Activated T-helper 9 cell treated with anti-CD3 and anti-CD28 coated beads, Interleukin-2, amount 50 U/mL, for 16 hours (primary cell): ENCODE results near the gene TEX2.
A peak's percentile ranks its signal among the peaks of the same experiment; 100 is the strongest.

Experiments
- DNase-seq: peaks from one replicate; pipeline ENCODE4 v3.0.0-alpha.2; 2020; ENCODE audit warnings: low read depth

TEX2 gene, protein sequence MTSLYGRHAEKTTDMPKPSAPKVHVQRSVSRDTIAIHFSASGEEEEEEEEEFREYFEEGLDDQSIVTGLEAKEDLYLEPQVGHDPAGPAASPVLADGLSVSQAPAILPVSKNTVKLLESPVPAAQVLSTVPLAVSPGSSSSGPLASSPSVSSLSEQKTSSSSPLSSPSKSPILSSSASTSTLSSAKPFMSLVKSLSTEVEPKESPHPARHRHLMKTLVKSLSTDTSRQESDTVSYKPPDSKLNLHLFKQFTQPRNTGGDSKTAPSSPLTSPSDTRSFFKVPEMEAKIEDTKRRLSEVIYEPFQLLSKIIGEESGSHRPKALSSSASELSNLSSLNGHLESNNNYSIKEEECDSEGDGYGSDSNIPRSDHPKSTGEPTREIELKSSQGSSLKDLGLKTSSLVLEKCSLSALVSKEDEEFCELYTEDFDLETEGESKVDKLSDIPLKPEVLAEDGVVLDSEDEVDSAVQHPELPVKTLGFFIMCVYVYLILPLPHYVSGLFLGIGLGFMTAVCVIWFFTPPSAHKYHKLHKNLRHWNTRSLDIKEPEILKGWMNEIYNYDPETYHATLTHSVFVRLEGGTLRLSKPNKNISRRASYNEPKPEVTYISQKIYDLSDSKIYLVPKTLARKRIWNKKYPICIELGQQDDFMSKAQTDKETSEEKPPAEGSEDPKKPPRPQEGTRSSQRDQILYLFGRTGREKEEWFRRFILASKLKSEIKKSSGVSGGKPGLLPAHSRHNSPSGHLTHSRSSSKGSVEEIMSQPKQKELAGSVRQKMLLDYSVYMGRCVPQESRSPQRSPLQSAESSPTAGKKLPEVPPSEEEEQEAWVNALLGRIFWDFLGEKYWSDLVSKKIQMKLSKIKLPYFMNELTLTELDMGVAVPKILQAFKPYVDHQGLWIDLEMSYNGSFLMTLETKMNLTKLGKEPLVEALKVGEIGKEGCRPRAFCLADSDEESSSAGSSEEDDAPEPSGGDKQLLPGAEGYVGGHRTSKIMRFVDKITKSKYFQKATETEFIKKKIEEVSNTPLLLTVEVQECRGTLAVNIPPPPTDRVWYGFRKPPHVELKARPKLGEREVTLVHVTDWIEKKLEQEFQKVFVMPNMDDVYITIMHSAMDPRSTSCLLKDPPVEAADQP

DNA sequence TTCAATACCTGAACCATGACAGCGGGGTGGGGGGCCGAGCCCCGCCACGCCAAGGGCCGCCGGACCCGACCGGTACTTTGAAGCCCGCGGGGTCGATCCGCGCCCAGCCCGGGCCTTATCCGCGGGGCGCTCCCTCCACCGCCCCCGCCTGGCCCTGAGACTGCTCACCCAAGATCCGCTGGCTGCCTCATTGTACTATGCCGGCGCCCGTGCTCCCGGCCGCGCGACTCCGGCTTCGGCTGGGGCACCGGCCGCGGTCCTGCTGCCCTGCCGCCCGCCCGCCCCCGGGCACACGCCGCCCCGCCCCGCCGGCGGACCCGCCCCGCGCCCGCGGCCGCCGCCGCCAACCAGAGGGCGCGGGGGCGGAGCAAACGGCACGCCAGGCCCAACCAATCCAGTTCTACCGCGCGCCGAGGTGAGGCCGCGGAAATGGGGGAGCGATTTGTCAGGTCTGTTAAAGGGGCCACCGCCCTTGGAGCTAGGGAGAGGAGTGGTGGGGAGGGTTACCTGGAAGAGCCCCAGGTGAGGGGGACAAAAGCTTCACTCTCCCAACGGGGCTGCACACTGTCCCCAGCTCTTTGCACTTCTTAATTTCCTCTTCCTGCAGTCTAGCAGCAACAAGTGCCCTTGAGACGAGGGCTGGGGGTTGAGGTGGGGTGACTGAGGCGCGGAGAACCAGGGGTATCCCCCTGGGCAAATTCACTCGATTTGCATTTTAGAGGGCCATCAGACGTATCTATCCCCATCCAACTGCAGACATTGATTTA is at the start of gene TEX2:
Gene TEX2 (minus strand): TSS at position 261 of the 767 bp plus-strand sequence. CDS start 49,043 bp downstream, outside the sequence.
- DNase-seq: peak; percentile 86

DNA sequence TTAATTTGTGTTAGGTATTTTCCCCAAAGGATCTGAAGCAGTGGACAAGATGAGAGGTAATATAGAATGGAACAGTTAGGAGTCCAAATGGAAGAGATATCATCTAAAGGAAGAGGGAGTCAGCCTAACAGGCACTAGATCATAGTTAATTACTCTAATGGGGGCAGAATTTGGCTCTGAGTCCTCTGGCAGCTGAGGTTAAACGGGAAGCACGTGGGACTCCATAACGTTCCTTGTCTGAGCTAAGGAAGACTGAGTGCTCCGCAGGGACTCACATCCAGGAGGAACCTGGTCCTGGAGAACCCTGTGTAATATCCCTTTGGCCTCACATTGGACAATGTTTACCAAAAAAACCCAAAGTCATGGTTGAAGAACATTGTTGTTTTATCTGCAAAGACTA is 46.6 kb upstream of the TEX2 start:
- no peak for DNase-seq

DNA sequence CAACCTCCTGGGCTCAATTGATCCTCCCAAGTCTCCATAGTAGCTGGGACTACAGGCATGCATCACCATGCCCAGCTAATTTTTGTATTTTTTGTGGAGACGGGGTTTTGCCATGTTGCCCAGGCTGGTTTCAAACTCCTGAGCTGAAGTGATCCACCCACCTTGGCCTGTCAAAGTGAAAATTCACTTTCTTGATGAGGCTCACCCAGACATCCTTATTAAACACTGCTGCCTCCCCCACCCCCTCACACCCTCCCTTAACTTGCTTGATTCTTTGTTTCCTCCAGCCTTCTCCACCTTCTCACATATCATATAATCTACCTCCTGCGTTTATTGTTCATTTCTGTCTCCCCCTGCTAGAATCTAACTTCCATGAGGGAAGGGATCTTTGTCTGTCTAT is 46.0 kb upstream of the TEX2 start:
- DNase-seq: no peak

DNA sequence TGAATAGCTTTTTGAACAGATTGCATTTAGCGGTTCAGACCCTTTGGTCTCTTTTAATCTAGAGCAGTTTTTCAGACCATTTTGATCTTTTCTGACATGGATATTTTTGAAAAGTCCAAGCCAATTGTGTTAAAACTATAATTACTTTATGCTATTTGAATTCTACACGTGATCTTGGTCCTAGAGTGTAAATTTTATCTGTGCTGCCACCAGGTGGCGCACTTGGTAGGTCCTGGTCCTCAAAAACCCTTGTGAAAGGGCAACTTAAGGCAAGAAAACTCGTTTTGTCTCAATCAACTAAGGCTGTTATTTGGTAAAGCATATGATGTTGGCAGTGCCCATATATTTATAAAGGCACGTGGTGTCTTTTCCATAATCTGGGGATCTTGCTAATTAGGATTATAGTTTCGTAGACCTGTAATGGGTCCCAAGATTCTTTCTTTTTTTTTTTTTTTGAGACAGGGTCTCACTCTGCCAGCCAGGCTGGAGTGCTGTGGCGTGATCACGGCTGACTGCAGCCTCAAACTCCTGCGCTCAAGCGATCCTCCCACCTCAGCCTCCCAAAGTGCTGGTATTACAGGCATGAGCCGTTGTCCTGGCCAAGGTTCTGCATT is 43.9 kb upstream of the TEX2 start:
- DNase-seq: peak; percentile 48

DNA sequence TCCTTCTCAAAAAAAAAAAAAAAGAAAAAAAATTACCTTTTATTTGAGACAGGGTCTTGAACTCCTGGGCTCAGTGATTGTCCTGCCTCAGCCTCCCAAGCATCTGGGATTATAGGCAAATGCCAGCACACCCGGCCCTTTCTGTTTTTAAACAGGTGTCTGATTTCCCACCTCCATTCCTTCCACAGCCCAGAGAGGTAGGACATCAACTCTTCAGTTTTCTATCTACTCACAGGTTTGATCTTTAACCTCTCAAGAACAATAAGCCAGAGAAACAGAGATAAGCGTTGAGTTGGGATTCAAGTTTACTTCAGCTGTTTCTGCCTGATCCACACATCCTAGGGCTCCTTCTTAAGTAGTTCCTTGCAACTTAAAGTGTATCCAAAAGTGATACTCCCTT is 41.5 kb upstream of the TEX2 start:
- DNase-seq: no peak

DNA sequence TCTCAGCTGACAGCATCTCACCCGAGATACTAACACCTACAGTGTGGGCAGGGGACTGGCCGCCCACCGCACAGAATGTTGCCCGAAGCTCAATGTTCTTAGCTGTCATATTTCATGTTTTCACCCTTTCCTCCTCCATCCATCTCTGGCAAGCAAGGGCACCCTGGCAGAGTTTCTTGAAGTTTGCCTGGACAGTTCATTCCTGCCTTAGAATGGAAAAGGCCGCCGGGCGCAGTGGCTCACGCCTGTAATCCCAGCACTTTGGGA is 37.6 kb upstream of the TEX2 start:
- DNase-seq: no peak

DNA sequence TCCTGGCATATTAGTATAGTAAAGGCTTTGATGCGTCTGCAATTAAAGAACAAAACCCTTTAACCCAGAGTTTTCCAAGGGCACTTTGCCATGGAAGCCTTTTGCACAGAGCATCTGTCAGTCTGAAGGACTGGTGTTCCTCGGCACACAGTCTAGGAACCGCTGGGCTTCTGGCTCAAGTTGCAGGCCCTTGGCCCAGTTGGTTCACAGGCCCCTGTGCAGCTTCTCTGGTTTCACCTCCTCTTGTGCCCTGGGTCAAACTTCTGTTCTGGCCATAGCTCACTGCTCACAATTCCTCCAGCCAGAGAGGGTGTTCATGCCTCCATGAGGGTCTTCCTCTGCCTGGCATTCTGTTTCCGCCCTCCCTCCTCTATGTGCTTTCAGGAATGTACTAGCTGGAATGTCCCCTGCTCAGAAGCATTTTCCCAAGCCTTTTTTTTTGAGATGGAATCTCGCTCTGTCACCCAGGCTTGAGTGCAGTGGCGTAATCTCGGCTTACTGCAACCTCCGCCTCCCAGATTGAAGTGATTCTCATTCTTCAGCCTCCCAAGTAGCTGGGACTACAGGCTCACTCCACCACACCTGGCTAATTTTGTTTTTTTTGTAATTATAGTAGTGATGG is 34.5 kb upstream of the TEX2 start:
- no peak for DNase-seq

DNA sequence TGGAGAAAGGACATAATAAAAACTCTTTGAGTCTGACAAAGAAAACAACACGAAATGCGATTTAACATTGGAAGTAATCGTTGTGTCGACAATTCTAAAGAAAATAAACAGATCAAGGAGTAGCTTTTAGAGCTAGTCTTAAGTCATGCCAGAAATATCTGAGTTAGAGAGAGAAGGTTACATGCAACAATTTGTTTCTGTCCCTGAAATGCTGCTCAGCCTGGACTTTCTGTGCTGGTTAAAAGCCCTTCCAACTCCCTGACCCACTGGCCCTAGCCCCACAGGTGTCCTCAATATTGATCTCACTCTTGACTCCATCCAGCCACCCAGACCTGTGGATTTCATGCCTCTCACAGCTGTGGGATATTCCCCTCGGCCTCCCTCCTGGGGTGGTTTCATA is 33.2 kb upstream of the TEX2 start:
- DNase-seq: no peak

DNA sequence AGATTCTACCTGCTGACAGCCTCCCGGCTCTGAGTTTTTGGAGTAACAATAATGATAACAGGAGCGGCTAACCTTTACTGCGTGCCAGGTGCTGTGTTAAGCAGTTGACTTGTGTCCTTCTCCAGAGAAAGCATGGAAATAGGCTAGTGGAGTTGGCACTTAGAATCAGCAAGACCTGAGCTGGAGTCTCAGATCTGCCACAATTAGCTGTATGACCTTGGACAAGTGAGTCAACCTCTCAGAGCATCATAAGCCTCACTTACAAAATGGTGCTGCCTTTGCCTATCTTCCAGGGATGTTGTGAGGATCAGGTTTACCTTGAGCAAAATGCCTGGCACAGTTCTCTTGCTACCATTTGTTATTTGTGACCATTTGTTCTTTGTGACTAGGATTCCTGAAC is 32.1 kb upstream of the TEX2 start:
- DNase-seq: no peak

DNA sequence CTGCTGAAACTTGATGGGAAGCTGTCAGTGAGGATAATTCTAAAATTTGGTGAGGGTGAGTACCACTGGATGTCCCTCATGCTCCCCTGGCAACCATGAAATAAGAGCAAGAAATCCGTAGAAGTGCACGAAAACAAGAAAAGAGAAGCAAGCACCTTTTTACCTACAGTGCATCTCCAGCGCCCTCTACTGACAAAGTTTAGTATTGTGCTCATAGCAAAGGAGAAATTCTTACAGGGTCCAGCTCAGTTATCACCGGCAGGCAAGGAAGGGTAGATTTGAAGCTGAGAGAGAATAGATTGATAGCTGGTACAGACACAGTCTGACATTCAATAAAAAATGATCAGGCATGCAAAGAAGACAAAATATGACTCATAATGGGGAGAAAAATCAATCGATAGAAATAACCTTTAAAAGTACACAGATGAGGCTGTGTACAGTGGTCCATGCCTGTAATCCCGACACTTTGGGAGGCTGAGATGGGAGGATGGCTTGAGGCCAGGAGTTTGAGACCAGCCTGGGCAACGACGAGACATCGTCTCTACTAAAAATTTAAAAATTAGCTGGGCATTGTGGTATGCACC is 28.3 kb upstream of the TEX2 start:
- DNase-seq: no peak

DNA sequence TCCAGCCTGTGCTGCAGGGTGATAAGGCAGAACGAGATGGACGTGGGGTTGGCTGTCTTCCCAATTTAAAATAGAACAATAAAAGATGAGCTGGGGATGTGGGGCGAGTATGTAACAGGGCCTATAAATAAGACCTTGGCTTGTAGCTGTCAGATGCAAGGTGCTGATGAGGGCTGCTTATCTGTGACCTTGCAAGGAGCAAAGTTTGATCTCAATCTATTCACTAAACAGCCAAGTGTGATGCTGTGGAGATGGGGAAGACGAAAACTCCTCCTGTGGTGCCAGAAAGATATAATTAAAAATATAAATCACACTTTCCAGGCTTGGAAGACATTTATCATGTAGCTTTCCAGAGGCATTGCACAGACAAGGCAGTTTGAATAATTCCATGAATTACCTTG is 26.7 kb upstream of the TEX2 start:
- no peak for DNase-seq

DNA sequence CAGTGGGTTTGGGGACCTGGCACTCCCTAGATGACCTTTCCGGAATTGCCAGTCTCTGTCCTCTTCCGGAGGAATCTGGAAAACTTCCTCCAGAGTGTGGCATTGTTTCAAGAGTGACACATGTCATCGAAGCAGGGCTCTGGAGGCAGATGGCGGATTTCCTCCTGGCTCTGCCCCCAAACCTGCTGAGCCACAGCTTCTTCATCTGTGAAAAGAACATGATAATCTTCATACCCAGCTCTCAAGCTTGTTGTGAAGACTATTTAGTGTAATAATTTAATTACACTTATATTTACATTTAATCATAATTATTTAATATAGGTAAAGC is 19.7 kb upstream of the TEX2 start:
- DNase-seq: no peak

DNA sequence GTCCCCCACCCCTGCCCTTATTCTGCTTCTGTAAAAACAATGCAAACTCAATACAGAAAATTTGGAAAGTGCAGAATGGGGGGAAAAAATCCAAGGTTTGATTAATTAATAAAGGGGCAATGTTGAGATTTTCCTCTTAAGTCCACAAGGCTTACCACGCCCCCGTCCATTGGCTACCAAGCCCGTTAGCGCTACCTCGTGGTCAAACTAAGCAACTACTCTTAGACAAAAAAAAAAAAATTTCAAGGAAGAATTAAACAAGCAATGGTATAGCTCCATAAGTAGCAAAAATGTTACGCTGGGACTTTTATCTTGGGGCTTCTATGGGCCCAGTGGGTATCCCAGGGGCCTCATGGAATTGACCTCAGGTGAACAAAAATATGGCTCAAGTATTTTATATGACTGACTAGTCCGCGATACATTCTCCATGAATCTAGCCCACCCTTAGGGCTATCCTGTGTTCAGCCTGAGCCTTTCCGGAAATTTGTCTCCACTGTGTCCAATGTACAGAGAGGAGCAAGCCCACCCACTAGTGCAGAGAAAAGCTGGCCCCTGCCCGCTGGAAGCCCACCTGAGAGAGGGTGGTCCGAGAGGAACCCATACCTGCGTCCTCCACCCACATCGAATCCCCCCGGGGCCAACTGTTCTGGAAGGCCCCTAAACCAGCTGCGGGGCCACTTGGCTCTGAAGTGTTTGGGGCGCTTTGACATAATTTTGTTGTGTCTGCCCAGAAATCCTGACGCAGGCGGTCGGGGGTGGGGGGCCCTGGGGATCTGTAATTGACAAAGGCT is 19.1 kb upstream of the TEX2 start:
- DNase-seq: peak; percentile 15

DNA sequence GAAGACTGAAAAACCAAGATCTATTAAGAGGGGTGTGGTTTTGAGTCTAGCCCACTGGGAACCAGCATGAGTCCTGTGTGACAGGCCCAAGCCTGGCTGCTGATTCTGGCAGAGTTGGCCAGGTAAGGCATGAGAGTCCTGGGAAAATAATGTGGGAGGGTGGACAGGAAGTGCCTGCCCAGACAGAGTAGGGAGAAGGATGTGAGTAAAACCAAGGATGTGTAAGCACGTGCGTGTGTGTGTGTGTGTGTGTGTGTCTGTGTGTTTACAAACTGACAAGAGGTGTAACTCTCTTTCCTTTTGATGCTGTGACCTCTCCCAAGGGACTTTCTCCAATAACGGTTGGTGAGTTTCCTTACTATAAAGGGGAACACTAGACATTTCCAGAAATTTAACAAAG is 15.6 kb upstream of the TEX2 start:
- DNase-seq: no peak

DNA sequence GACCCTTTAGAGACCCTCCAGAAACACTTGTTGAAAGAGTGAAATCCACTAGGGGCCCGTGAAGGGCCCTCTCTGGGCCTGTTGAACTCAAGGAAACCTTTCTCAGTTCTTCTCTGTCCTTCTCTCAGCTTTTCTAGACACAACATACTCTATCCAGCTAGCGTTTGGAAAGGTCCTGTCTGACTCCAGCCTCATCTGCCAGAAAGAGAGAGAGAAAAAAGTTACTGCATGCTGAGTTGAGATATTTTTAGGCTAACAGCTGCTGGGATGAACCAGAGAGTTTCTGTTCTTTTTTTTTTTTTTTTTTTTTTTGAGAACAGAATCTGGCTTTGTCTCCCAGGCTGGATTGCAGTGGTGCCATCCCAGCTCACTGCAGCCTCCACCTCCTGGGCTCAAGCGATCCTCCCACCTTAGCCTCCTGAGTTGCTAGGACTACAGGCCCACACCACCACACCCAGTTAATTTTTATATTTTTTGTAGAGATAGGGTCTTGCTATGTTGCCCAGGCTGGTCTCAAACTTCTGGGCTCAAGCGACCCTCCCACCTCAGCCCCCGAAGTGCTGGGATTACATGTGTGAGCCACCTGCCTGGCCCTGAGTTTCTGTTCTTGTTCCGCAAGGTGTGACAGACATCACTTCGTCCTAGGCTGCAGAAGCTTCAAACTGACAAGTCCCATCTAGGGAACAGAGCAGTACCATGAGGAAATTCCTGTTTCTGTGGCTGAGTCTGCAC is 14.9 kb upstream of the TEX2 start:
- DNase-seq: no peak

DNA sequence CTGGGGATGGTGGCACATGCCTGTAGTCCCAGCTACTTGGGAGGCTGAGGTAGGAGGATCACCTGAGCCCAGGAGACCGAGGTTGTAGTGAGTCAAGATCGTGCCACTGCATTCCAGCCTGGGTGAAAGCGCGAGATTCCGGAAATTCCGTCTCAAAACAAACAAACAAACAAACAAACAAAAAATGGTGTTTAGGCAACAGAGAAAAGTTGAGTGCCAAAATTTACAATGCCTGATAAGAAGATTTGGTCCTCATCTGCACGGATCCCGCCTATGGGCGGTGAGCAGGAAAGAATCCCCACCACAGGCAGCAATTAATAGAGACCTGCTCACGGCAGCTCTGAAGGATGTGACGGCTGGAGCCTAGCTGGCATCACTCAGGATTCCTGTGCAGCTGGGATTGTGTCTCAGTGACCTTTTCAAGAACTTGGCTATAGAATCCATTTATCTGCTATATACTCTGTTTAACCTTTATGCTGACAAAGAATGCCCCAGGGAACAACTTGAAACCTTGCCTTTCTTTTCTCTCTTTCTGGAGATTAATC is 14.0 kb upstream of the TEX2 start:
- DNase-seq: no peak

DNA sequence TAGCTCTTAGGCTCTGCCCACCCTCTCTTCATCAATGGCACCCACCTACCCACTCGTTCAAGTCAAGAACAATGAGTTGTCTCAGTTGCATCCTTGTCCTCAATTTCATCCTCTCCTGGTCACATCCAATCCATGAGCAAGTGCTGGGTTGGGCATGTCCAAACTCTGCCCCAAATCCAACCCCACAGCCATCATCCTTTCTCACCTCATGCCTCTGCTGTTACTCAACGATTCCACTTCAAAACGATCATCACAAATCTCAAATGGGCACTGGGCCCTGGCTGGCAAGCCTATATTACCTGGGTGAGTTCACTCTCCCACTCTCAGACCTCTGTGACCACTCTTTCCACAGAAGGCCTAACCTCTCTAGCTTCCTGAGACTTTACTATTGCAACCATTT is 12.0 kb upstream of the TEX2 start:
- DNase-seq: no peak

DNA sequence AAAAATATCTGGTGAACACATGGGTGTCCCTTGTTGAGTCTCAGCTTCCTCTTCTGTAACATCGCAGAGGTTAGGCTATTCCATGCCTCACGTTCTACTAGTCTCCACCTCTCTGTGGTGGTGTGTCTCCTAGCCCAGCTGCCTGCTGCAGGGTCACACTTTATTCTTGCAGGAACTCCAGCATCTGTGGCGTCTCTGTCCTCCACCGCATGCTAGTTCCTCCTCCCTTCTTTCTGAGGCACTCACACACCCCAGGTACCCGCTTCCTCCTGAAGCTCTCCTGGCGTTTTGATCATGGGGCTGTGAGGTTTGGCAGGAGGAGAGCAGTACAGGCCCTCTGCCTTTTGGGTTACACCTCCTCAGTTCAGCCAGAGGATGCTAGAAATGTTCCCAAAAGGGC is 9.9 kb upstream of the TEX2 start:
- DNase-seq: no peak

DNA sequence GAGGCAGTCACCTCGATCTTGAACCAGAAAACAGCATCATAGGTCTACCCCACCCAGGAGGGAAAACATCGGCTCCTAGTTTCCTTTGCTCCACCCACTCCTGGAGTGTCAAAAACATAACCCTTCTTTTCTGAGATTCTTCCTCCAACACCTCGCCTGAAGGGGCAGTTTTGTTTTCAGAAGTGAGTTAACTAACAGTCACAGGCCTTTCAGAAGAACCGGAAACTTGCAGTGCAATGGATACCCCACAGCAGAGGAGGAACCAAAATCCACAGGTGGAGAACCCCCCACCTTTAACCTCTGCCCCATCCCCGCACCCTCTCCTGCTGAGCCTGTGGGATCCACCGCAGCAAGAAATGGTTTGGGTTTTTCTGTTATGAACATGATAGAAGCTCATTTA is 7.8 kb upstream of the TEX2 start:
- DNase-seq: no peak
